OCI-M2 (cell line): ENCODE data around the gene DHX30.

Experiments used
- DNase-seq: peaks from one replicate; lab custom pipeline; 2025; ENCODE audit not compliant: unreplicated experiment; lab: John Stamatoyannopoulos, UW

Gene DHX30

GRCh38 chr3:47852604-47853602 lies 50.0 kb downstream of the DHX30 start:
- no peak for DNase-seq

- no peak for DNase-seq
These were observed 51.3 kb downstream of the DHX30 start for GRCh38 chr3:47854267-47854666.

- DNase-seq: no peak
These were observed 52.0 kb downstream of the DHX30 start for GRCh38 chr3:47854720-47855455.

- DNase-seq: no peak
These were observed 52.8 kb downstream of the DHX30 start for GRCh38 chr3:47855461-47856383.

- no peak for DNase-seq
These were observed 53.7 kb downstream of the DHX30 start for GRCh38 chr3:47856669-47857068.

- no peak for DNase-seq
These were observed 54.2 kb downstream of the DHX30 start for GRCh38 chr3:47857151-47857550.

- DNase-seq: no peak
These were observed 57.1 kb downstream of the DHX30 start for GRCh38 chr3:47859956-47860605.

GRCh38 chr3:47863391-47864128 lies 60.6 kb downstream of the DHX30 start:
- DNase-seq: no peak

- no peak for DNase-seq
These were observed 62.3 kb downstream of the DHX30 start for GRCh38 chr3:47865192-47865591.

GRCh38 chr3:47867451-47868044 lies 64.6 kb downstream of the DHX30 start:
- DNase-seq: no peak

- no peak for DNase-seq
These were observed 65.4 kb downstream of the DHX30 start for GRCh38 chr3:47868306-47868705.

GRCh38 chr3:47870156-47870555 lies 67.2 kb downstream of the DHX30 start:
- DNase-seq: no peak

- DNase-seq: no peak
These were observed 67.8 kb downstream of the DHX30 start for GRCh38 chr3:47870702-47871260.

- no peak for DNase-seq
These were observed 68.5 kb downstream of the DHX30 start for GRCh38 chr3:47871389-47871788.

GRCh38 chr3:47872916-47873315 lies 70.0 kb downstream of the DHX30 start:
- DNase-seq: no peak

GRCh38 chr3:47874438-47874837 lies 71.5 kb downstream of the DHX30 start:
- no peak for DNase-seq

GRCh38 chr3:47874913-47875312 lies 72.0 kb downstream of the DHX30 start:
- no peak for DNase-seq

GRCh38 chr3:47877290-47877689 lies 74.4 kb downstream of the DHX30 start:
- DNase-seq: no peak

GRCh38 chr3:47877719-47878118 lies 74.8 kb downstream of the DHX30 start:
- DNase-seq: no peak
